Superior temporal gyrus (tissue), 1 donor: ENCODE results near the gene OSCP1.
A peak's percentile ranks its signal among the peaks of the same experiment; 100 is the strongest.

Source experiments
- DNase-seq: peaks from one replicate; pipeline ENCODE4 v3.0.0-alpha.2; 2016; ENCODE audit errors: extremely low spot score

OSCP1 gene

DNA sequence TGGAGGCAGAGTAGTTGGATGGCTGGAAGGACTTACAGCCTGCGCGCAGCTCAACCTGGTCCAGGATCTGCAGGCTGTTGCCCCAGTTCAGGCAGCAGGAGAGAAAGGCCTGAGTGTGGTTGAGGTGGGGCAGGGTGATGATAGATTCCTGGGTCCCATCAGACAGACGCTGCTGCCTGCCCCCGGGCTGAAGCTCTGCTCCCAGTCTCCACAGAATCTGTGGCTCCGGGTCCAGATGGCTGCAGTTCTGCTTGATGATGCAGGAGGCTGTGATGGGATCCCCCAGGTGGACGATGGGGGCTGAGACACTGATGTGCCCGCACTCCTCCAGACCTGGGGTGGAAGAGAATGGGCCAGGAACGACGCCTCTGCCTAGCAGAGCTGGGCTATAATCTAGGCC, 25.1 kb upstream of the OSCP1 start:
- no peak for DNase-seq

DNA sequence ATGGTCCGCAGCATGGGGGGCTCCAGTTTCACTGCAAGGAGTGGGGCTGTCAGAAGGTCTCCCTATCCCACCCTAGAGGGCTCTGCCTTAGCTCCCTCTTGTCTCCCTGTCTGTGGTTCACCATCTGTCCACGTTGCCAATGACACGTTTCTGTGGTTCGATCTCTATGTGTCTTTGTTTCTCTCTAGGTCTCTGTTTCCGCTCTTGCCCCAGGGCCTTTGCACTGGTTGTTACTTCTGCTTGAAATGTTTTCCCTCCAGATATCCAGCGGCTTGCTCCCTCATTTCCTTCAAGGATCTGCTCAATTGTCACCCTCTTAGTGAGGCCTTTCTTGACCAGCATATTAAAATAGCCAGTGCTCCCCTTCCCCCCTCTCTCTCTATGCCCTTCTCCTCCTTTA, 22.4 kb upstream of the OSCP1 start:
- DNase-seq: no peak

DNA sequence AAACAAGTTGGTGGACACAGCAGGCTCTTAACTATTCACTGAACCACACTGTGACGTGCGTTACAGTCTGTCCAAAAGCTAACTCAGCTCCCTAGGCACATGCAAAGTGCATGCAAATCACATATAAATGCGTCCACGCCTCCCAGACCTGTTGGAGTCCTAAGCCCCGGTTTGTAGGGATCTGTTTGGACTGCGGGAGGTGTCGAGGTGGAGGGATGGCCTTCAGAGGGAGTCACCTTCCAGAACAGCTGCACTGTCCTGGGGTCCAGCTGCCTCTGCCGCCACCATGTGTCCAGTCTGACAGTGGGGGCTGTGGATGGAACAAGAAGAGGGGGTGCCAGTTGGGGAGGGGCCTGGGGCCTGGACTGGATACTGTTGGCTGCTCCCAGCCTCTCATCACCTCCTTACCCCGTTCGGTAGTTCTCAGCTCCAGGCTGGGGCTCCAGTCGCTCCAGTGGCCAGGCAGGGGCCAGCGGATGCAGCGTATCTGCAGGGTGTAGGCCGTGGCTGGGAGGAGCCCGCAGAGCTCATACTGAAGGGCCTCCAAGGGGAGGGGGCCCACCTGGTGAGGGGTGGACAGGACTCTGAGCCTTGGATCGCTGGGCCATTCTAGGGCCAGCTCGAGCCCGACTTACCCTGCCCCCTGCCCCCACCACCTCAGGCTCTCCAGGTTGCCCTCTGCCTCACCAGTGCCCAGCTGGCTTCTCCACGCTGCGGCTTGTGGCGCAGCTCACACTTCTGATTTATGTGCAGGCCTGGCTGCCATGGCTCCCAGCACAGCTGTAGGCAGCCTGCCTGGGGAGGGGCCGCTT, 21.8 kb upstream of the OSCP1 start:
- DNase-seq: no peak

DNA sequence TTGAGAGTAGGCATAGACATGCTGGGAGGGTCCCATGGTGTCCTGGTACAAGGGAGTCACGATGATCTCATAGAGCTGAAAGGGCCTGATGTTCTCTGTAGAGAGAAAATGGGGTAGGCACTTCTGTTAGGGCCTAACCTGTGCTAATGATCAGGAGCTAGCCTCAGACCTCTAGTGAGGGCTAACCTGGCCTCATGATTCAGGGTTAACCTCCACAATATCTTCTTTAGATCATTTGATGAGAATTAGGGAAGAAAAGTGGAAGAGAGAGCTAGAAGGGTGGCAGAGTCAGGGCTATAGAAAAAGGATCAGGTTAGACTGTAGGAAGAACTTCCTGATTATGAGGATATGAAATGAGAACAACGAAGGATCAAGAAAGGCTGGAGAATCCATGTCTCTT, 18.9 kb upstream of the OSCP1 start:
- no peak for DNase-seq

DNA sequence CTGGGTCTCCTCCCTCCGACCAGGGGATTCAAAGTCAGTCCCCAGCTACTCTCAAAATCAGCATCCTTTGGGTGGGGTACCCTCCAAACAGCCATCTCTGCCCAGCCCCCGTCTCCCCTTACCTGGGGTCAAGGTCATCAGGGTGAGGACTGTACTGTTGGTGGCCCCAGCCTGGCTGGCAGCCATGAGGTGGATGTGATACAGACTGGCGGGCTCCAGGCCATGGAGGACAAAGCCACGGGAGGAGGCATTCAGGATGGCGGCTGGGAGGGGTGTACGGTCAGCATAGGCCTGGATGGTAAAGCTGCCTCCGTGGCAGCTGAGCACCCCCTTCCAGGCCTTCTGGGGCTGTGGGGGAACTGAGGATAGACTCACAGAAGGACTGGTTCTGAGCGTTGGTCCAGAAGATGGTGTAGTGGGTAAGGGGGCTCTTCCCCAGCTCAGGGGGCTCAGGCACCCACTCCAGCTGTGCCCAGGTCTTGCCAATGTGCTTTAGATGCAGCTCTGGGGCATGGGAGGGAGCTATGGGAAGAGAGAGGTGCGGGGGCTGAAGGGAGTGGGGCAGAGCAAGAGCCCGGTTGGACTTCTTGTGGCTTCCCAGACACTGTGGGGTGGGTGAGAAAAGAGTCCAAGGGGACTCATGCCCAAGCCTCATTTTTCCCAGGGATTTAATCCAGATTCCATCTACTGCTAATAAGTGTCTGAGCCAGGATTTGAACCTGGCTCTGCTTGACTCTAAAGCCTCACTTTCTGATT, 17.6 kb upstream of the OSCP1 start:
- no peak for DNase-seq

DNA sequence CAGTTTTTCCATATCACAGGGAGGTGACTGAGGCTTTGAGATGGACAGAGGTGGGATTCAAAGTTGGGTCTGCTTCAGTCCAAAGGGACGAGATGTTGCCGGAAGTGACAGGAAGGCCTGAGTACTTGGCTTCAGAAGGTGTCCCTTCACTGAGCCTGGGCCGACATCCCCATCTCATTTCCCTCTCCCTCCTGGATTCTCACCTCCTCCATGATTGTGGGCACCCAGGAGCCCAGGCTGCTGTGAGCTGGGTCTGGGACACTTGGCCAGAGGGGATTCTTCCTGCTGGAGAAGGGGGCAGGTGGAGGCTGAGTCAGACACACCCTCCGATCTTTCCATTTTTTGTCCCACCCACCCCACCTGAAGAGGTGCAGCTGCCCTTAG, 16.8 kb upstream of the OSCP1 start:
- no peak for DNase-seq

DNA sequence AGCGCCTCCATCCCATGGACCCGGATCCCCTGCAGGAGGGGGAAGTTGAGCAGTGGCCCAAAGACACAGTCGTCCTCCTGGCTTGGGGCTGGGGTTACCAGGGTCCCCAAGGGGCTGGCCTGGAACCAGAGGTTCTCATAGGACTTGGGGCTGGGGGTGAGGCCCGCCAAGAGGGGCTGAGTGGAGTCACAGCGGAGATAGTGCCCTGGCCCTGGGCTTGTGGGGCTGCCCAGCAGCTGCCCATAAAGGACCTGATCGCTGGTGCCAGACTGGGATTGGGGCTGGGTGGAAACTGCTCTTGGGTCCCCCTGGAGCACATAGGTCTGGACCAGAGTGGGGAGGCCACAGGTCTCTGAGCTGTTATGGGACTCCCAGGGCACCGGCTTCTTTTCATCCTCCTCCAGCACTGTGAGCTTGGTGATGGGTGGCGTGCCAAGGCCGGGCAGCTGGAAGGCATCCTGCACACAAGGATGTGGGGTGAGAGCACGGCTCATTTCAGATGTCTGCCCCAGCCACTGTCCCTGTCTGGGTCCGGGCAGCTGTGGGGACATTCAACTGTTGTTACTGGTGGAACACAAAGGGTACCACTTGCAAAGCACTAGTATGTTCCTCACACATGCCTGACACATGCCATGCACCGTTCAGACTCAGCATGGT, 16.2 kb upstream of the OSCP1 start:
- no peak for DNase-seq

DNA sequence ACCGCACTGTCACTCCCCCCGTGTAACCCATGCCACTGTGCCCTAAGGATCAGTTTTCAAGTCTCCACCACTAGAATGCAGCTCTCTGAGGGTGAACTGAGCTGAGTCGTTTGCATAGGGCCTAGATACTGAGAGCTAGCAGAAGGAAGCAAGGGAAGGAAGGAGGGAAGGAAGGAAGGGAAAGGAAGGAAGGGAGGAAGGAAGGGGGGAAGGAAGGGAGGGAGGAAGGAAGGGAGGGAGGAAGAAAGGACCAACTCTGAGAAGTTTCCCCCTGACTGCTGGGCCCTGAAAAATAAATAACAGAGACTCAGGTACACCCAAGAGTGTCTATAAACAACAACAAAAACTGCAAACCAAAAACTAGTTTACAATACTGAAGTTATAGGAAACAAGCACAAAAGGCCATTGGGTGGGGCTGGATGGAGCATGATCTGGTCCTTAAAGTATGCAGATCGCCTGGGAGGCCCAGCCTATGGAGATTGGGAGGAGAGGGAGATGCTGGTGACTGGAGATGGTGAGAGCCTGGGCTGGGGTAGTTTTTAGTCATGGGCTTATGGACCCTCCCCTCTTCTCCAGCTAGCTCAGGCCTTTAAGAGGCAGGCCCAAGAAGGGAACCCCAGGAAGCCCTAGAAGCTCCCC, 15.6 kb upstream of the OSCP1 start:
- no peak for DNase-seq

DNA sequence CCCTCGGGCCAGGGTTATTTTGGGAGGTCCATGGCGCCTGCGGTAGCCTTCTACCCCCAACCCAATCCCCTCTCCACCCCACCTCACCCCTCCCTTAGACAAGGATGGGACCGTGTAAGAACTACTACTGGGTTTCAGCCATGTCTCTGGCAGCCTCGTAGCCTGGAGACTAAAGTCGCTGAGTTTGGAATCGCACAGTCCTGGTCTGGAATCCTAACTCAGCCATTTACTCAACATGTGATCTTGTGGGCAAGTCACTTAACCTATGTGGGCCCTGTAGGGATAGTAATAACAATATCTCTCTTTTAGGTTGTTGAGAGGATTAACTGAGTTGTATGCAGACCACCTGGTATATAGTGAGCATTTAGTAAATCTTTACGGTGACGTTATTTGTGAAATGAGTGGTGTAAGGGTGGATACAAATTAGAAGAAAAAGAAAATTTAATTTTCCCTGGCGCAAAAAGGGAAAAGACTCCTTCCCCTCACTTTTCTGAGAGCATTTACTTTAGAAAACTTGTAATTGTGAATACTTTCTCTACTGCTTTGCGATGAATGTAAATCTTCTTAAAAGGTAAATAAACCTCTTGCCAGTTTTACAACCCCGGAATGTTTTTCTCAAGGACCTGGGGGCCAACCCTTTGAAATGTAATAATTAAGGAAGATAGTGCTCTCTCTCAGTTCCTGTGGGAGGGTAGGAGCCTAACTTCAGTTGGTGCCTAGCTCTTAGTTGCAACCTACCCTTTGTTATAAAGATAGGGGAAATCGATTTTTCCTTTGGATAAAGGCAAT, 14.5 kb upstream of the OSCP1 start:
- DNase-seq: peak; percentile 14

DNA sequence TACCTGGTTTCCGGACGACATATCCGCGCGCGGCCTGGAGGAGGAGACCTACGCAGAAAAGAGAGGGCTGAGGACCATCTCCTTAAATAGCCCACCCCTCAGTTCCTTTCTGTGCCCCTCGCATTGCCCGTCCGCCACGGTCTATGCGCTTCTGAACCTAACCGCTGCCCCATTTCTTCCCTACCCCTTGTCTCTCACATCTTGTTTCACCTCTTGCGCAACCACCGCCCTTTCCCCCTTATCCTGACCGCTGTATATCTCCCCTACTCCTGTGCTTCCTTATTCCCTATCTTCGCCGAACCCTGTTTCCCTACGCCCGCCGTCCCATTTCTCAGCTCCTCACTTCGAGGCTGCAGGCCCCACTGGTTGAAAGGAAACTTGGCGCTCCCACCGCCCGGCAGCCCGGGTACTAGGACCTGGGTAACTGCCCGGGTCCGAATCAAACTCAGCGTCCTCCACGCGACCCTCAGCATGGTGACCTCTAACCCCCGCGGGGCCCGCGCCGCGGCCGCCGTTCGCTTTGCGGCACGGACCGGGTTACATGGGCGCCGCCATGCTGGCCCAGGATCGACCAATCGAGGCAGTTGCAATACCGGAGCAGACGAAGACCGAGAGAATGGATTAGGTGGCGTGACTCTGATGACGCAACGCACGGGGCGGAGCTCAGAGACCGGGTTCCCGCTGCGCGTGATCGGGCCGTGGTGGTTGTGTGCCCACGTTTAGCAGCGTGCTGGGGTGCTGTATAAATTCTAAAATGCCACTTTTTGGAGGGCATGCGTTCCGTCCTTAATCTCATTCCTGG, 13.8 kb upstream of the OSCP1 start, which contains the start of gene MRPS15:
MRPS15 (minus strand) TSS at position 582 of the 802 bp plus-strand sequence; CDS start at position 473, 109 bp downstream.
- peak; percentile 99 for DNase-seq

DNA sequence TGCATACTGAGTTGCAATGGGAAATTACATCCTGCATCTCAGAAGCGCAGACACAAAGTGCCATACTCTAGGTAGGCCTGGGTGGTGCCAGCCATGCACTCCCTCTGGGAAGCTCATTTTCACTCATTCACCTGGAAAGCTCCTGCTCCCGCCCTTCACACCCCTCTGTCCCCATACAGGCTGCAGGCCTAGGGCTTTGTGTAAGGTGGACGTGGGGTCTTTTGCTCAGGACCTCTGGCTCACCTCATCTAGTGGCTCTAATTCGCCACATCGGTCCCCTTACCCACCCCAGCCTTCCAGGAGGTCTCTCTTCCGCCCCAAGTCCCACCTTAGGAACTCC, 13.2 kb upstream of the OSCP1 start:
- DNase-seq: no peak

DNA sequence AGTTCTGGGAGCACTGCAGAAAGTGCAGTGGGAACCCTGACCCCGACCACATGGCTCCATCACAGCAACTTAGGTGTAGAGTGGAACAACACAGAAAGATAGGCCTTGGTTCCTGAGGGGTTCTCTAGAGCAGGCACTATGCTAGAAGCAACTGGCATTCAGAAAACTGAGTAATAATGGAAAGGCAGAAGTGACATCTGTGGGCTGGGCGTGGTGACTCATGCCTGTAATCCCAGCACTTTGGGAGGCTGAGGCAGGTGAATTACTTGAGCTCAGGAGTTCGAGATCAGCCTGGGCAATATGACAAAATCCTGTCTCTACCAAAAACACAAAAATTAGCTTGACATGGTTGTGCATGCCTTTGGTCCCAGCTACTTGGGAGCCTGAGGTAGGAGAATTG, 8.7 kb upstream of the OSCP1 start:
- DNase-seq: no peak

DNA sequence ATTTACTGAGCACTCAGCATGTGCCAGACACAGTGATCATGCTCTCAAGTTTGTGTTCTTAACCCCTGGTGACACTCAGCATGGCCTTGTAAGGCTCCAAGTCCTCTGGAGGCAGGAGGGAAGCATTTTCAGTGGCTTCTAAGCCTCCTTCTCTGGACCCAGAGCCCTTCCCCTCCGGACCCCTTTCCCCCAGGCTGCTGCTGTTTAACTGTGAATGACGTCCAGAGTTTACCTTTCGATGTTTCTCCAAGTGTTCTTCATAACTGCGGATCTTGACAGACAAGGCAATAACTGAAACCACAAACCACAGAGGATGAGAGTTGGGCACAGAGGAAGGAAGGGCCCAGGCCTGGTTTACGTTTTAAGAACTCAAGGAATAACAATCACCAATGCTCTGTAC, 7.4 kb upstream of the OSCP1 start:
- DNase-seq: no peak

DNA sequence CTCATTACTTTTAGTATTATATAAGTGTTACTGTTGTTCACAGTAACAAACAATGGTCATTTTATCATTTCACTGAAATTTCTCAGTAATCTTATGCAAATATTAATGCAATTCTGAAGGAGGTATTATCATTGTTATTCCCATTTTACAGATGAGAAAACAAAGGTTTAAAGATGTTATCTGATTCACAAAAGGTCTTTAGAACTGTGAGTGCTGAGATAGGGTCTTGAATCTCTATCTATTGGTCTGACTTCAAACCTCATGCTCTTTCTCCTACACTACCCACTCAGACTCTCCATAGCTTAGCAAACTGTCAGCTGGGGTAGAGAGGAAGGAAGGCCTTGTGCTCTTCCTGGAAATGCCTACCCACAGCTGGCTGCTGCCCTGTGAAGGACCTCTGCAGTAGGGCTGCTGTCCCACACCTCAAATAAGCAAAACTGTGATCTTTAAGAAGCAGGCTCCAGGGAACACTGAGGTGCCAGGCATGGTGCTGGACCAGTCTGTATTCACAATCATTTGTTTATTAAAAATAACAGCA, 6.2 kb upstream of the OSCP1 start:
- DNase-seq: no peak

DNA sequence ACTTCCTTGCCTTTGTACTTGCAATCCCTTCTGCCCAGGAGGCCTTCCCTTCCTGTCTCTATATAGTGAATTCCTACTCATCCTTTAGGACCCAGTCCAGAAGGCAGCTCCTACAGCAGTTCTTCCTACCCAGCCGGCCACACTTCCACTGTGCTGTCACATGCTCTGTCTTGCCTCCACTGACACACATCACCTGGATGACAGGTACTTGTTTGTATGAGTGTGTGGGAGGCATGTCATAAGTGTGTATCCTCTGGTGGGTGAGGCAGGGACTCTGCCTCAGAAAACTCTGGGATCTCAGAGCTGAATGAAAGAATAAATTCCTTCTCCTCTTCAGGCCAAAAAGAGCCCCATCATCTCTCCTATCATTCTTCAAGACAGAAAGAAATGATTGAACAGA, 5.1 kb upstream of the OSCP1 start:
- no peak for DNase-seq

DNA sequence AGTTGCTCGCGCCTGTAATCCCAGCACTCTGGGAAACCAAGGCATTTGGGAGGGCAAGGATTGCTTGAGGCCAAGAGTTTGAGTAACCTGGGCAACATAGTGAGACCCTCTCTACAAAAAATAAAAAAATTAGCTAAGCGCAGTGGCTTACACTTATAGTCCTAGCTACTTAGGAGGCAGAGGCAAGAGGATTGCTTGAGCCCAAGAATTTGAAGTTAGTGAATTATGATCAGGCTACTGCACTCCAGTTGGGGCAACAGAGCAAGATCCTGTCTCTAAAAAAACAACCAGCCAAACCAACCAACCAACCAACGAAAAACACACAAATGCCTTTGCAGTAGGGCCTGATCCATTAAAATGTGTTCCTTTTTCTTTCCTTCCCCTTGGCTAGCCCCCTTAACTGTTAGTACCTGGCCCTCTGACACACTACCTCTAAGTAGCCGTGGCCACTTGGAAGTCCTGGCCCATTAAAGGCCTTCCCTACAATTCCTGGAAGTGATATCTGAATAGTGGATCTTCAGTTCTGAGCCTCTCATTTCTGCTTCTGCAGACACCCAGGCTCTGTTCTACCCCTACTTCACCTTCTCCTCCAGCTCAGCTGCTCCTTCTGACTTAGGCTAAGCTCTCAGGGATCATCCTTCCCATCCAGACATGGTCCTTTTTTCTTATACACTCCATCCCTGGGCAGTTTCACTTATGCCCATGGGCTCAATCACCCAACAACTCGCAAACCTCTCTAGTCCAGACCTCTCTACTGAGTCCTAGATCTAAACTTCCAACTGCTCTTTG, 3.5 kb upstream of the OSCP1 start:
- no peak for DNase-seq

DNA sequence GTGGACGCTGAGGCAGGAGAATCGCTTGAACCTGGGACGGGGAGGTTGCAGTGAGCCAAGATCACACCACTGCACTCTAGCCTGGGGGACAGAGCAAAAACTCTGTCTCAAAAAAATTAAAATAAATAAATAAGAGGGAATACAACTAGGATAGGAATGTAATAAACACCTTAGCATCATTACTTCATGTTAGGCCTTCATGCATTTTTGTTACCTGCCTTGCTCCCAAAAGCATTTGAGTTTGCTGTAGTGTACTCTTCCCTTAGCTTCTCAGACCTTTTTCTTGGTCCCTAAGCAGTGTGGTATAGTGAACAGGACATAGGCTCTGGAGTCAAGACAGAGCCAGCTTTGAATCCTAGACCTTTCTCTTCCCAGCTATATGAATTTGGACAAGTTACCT, 2.8 kb upstream of the OSCP1 start:
- no peak for DNase-seq

DNA sequence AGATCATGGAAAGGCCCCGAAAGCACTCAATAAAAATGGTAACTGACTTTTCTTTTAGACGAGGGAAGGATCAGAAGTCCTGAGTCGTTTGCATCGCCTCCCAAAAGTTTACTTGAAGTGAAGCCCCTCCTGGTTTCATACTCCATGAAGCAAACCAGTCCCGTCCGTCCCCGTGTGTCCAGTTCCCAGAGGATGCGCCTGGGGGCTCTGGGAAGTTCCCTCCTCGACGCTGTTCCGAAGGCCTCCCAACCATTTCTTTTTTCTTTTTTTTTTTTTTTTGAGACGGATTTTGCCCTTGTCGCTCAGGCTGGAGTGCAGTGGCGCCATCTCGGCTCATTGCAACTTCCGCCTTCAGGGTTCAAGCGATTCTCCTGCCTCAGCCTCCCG, 661 bp upstream of the OSCP1 start:
- no peak for DNase-seq

DNA sequence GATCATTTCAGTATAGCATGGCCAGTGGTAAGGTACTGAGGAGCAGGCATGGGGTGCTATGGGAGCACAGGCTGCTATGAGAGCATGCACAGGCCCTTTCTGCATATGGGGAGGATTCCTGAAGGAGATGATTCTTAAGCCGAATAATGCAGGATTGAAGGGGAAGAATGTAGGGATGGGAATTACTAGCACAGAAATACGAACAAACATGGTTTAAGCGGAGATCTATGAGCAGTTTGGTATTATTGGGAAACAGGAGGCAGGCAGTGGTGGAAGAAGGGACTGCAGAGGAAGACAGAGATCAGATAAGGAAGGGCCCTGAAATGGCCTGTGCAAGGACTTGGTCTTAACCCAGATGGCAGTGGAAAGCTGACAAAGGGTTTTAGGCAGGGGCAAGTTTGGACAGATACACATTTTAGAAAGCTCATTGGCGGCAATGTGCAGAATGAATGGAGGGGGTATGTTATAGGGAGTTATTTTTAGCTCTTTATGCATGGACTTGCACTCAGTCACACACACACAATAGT, 1.7 kb downstream of the OSCP1 start:
- no peak for DNase-seq
